Glomerular endothelial cell (primary cell): Measurements from ENCODE around the gene FNBP1. TPM values are rescaled to one million over a fixed set of nuclear protein-coding genes. Genes with fewer than 3 reads are reported as not detected.
"Not testable (repeated sequence)": the region's sequence is repeated elsewhere in the genome, so short reads cannot be mapped to it uniquely, and the experiment has no call there.

ENCODE experiments used
- DNase-seq: peaks from one replicate; pipeline ENCODE4 v3.0.0-alpha.2; 2011; ENCODE audit warnings: low read depth, low spot score; ENCODE audit errors: extremely low read depth
- total RNA-seq: library from RNA; depleted of rRNA; stranded (reverse); fragments of >200 nt; gene quantifications from 2 replicates; pipeline ENCODE4 v1.2.3, GENCODE V29; 2015

Gene FNBP1
- total RNA-seq, 1 donor from 2014 or later: 30.1 TPM

- DNase-seq: no peak
Observed at GRCh38 chr9:129962889-129963703, 79.9 kb downstream of the FNBP1 start.

DNA sequence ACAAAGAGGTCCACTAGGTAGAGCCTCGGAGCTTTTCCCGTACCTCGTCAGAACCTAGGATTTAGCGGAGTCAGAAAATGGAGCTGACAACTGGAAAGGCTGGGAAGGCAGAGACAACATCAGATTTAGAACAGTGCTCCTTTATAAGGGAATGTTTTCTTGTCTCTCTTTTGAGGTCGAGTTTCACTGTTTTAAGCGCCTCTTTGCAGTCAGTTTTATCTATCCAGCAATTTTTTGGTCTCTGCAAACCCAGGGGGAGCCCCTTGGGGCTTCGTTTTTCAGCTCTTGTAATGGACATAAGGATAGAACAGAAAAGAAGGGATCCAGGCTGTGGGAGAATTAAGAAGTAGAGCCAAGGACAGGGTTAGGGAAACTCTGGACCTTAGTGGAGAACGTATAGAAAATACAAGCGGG is 80.5 kb downstream of the FNBP1 start:
- DNase-seq: no peak

GRCh38 chr9:129958796-129959195 is 84.2 kb downstream of the FNBP1 start:
- DNase-seq: no peak

GRCh38 chr9:129954868-129955550 is 88.0 kb downstream of the FNBP1 start:
- DNase-seq: no peak

GRCh38 chr9:129953736-129954135 is 89.3 kb downstream of the FNBP1 start:
- no peak for DNase-seq

DNA sequence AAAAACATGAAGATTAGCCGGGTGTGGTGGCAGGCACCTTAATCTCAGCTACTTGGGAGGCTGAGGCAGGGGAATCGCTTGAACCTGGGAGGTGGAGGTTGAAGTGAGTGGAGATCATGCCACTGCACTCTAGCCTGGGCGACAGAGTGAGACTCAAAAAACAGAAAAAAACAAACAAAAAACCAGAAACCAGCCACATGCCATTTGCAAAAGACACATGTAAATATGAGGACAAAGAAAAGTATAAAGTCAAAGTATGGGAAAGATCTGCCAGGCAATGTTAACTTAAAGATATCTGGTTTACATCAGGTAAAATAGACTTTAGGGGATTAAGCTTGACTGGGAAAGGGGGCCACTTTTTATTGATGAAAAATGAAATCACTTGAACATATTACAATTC is 90.7 kb downstream of the FNBP1 start:
- no peak for DNase-seq

GRCh38 chr9:129949821-129950220 is 93.2 kb downstream of the FNBP1 start:
- no peak for DNase-seq

DNA sequence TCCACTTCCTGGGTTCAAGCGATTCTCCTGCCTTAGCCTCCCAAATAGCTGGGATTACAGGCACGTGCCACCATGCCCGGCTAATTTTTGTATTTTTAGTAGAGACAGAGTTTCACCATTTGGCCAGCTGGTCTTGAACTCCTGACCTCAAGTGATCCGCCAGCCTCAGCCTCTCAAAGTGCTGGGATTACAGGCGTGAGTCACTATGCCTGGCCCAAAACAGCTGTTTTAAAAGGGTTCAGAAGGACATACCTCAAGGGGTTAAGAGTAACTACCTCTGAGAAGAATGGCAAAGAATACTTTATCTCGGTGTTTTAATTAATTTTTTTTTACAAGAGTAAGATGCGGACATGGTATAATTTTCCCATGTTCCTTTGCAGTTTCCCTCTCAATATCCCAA is 94.4 kb downstream of the FNBP1 start:
- DNase-seq: not testable (repeated sequence)

- no peak for DNase-seq
Observed at GRCh38 chr9:129946246-129946995, 96.6 kb downstream of the FNBP1 start.

GRCh38 chr9:129945314-129945713 is 97.7 kb downstream of the FNBP1 start:
- no peak for DNase-seq

DNA sequence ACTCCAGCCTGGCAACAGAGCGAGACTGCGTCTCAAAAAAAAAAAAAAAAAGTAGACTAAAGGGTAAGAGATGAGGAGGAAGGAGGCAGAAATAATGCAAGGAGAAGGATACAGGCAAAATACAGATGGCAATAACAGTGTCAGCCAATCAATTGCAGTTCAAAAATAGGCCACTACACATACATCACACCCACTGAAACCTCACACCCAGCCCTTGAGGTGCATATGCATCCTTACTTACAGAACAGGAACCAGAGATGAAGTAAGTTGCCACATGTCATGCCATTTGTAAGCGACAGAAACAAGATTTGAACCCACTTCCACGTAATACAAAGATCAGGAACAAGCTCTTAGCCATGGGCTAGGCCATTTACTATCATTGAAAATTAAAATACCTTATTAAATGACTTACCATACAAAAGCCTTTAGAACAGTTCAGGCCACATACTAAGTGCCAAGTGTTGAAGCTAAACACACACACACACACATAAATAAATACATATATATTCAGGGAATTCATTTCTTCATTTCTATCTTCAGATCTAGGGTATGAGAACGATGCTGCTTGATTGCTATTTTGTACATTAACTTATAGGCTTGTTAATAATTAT is 98.4 kb downstream of the FNBP1 start:
- no peak for DNase-seq

- DNase-seq: no peak
Observed at GRCh38 chr9:129939431-129939830, 103.6 kb downstream of the FNBP1 start.

- peak; percentile 37 for DNase-seq
Observed at GRCh38 chr9:129938291-129938979, 104.6 kb downstream of the FNBP1 start.

- not testable (repeated sequence) for DNase-seq
Observed at GRCh38 chr9:129937879-129938278, 105.1 kb downstream of the FNBP1 start.

DNA sequence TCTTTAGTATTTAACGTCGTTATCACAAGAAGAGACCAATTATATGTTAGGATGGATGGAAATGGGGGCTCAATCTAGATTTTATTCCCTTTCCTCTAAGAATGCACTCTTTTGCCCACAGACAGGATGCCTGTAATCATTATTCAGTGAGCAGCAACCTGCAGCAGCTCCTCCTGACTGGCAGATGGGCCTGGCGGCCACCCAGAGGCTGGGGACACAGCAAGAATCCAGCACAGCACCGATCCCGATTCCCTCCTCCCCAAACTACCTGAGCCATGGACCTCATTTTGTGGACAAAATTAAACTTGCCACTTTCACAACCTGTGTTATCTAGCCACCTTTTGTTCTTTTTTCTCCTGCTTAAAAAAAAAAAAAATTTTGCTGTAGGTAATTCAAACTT is 106.8 kb downstream of the FNBP1 start:
- no peak for DNase-seq

DNA sequence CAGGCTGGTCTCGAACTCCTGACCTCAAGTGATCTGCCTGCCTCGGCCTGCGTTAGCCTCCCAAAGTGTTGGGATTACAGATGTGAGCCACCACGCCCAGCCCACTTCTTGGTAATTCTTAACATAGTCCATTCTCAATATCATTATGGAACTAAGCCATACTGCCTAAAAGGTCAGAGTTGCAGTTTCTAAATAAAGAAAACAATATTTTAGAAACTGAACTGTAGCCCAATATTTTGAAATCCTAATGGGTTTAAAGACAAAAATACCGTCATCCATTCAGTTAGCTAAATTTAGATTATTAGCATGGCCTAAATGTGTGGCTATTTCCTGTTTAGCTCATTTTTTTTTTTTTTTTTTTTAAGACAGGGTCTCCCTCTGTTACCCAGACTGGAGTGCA is 108.2 kb downstream of the FNBP1 start:
- no peak for DNase-seq

DNA sequence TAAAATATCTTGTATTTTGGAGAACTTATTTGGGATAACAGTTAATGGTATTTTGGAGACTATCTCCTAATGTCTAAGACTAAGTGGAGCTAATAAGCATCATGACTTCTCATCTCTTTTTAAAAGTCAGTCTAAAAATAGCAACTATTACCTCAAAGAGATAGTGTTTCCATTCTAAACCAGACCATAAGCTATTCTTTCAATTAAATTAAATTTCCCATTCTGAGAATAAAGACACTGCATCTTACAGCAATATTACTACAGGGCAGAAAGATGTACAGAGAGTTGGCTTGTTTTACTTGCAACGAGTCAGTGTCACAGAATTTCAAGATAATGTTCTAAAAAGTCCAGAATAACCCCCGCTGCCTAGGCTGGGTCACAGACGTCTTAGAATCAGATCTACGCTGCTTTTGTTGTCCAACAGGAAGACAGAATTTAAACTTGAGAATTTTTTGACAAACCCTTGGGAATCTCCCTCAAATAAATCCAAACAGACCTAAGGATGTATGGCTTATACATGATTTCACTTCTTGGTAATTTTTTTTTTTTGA is 108.9 kb downstream of the FNBP1 start:
- DNase-seq: no peak

GRCh38 chr9:129933185-129934040 is 109.6 kb downstream of the FNBP1 start:
- DNase-seq: no peak
